Activated naive CD8-positive, alpha-beta T cell (primary cell): ENCODE data around the gene TFPI.

Experiments used
- H3K27ac Mint-ChIP-seq: one replicate; pipeline ENCODE4 v1.8.0; 2021; ENCODE audit warnings: mixed read lengths
- H3K27me3 Mint-ChIP-seq: one replicate; pipeline ENCODE4 v1.8.0; 2021; ENCODE audit warnings: mixed read lengths
- H3K36me3 Mint-ChIP-seq: one replicate; pipeline ENCODE4 v1.8.0; 2021; ENCODE audit warnings: mixed read lengths
- H3K4me1 Mint-ChIP-seq: one replicate; pipeline ENCODE4 v1.8.0; 2021; ENCODE audit warnings: low read depth, mixed read lengths
- H3K4me3 Mint-ChIP-seq: one replicate; pipeline ENCODE4 v1.8.0; 2021; ENCODE audit warnings: mild to moderate bottlenecking, mixed read lengths
- H3K9me3 Mint-ChIP-seq: one replicate; pipeline ENCODE4 v1.8.0; 2021; ENCODE audit warnings: low read depth, mixed read lengths

Gene TFPI

GRCh38 chr2:187509667-187510417 is 44.4 kb downstream of the TFPI start:
- no peaks in the 10 kb centered on the region for H3K9me3 Mint-ChIP-seq
- peaks cover 2% of the 10 kb centered on the region for H3K27me3 Mint-ChIP-seq
- no peaks in the 10 kb centered on the region for H3K4me1 Mint-ChIP-seq
- H3K4me3 Mint-ChIP-seq: no peak overlapping the region
- H3K27ac Mint-ChIP-seq: no peak overlapping the region
- H3K36me3 Mint-ChIP-seq: no peaks in the 10 kb centered on the region

GRCh38 chr2:187506416-187506815 is 47.8 kb downstream of the TFPI start:
- Mint-ChIP-seq H3K4me1 (peaks cover 4% of the 10 kb centered on the region), H3K4me3 (no peak overlapping the region), H3K27ac (no peak overlapping the region), H3K36me3 (no peaks in the 10 kb centered on the region), H3K27me3 (peaks cover 4% of the 10 kb centered on the region), H3K9me3 (no peaks in the 10 kb centered on the region)

GRCh38 chr2:187505065-187505672 is 49.1 kb downstream of the TFPI start:
- H3K27ac Mint-ChIP-seq: no peak overlapping the region

GRCh38 chr2:187504312-187504921 is 49.8 kb downstream of the TFPI start:
- H3K27me3 Mint-ChIP-seq: peaks cover 2% of the 10 kb centered on the region
- no peaks in the 10 kb centered on the region for H3K9me3 Mint-ChIP-seq
- no peak overlapping the region for H3K4me3 Mint-ChIP-seq
- H3K4me1 Mint-ChIP-seq: peaks cover 4% of the 10 kb centered on the region
- no peaks in the 10 kb centered on the region for H3K36me3 Mint-ChIP-seq
- H3K27ac Mint-ChIP-seq: no peak overlapping the region

More at GRCh38 chr2:187505065-187505672, 49.1 kb downstream of the TFPI start:
- Mint-ChIP-seq H3K4me1 (peaks cover 4% of the 10 kb centered on the region), H3K36me3 (no peaks in the 10 kb centered on the region), H3K9me3 (no peaks in the 10 kb centered on the region), H3K4me3 (no peak overlapping the region), H3K27me3 (peaks cover 2% of the 10 kb centered on the region)

GRCh38 chr2:187503700-187504099 is 50.5 kb downstream of the TFPI start:
- no peaks in the 10 kb centered on the region for H3K36me3 Mint-ChIP-seq
- no peak overlapping the region for H3K4me3 Mint-ChIP-seq
- no peaks in the 10 kb centered on the region for H3K9me3 Mint-ChIP-seq
- H3K27ac Mint-ChIP-seq: no peak overlapping the region
- peaks cover 4% of the 10 kb centered on the region for H3K4me1 Mint-ChIP-seq
- peaks cover 2% of the 10 kb centered on the region for H3K27me3 Mint-ChIP-seq

- Mint-ChIP-seq H3K27me3 (peaks cover 2% of the 10 kb centered on the region), H3K36me3 (no peaks in the 10 kb centered on the region), H3K4me1 (peaks cover 4% of the 10 kb centered on the region), H3K4me3 (no peak overlapping the region), H3K9me3 (no peaks in the 10 kb centered on the region), H3K27ac (no peak overlapping the region)
Measured at GRCh38 chr2:187502467-187502866, 51.8 kb downstream of the TFPI start.

- H3K27ac Mint-ChIP-seq: no peak overlapping the region
- H3K27me3 Mint-ChIP-seq: peaks cover 2% of the 10 kb centered on the region
- H3K4me1 Mint-ChIP-seq: peaks cover 4% of the 10 kb centered on the region
- H3K36me3 Mint-ChIP-seq: no peaks in the 10 kb centered on the region
- no peaks in the 10 kb centered on the region for H3K9me3 Mint-ChIP-seq
- H3K4me3 Mint-ChIP-seq: no peak overlapping the region
Measured at GRCh38 chr2:187500585-187501359, 53.5 kb downstream of the TFPI start.

GRCh38 chr2:187499941-187500532 is 54.2 kb downstream of the TFPI start:
- Mint-ChIP-seq H3K27ac (no peak overlapping the region), H3K4me3 (no peak overlapping the region), H3K27me3 (peaks cover 2% of the 10 kb centered on the region), H3K36me3 (no peaks in the 10 kb centered on the region), H3K4me1 (peaks cover 4% of the 10 kb centered on the region), H3K9me3 (no peaks in the 10 kb centered on the region)

- no peaks in the 10 kb centered on the region for H3K36me3 Mint-ChIP-seq
- no peak overlapping the region for H3K4me3 Mint-ChIP-seq
- H3K9me3 Mint-ChIP-seq: no peaks in the 10 kb centered on the region
- H3K27ac Mint-ChIP-seq: no peak overlapping the region
- no peaks in the 10 kb centered on the region for H3K4me1 Mint-ChIP-seq
- peaks cover 2% of the 10 kb centered on the region for H3K27me3 Mint-ChIP-seq
Measured at GRCh38 chr2:187497858-187498463, 56.3 kb downstream of the TFPI start.

GRCh38 chr2:187497140-187497539 is 57.1 kb downstream of the TFPI start:
- Mint-ChIP-seq H3K4me3 (no peak overlapping the region), H3K27ac (no peak overlapping the region), H3K9me3 (no peaks in the 10 kb centered on the region), H3K36me3 (no peaks in the 10 kb centered on the region), H3K4me1 (no peaks in the 10 kb centered on the region), H3K27me3 (no peaks in the 10 kb centered on the region)

- H3K9me3 Mint-ChIP-seq: no peaks in the 10 kb centered on the region
- H3K36me3 Mint-ChIP-seq: no peaks in the 10 kb centered on the region
- H3K27ac Mint-ChIP-seq: no peak overlapping the region
- no peaks in the 10 kb centered on the region for H3K27me3 Mint-ChIP-seq
- no peaks in the 10 kb centered on the region for H3K4me1 Mint-ChIP-seq
- H3K4me3 Mint-ChIP-seq: no peak overlapping the region
Measured at GRCh38 chr2:187495324-187495723, 58.9 kb downstream of the TFPI start.

GRCh38 chr2:187493877-187494568 is 60.2 kb downstream of the TFPI start:
- no peaks in the 10 kb centered on the region for H3K9me3 Mint-ChIP-seq
- no peak overlapping the region for H3K27ac Mint-ChIP-seq
- H3K36me3 Mint-ChIP-seq: no peaks in the 10 kb centered on the region
- H3K4me1 Mint-ChIP-seq: no peaks in the 10 kb centered on the region
- H3K4me3 Mint-ChIP-seq: no peak overlapping the region
- no peaks in the 10 kb centered on the region for H3K27me3 Mint-ChIP-seq

GRCh38 chr2:187493180-187493579 is 61.1 kb downstream of the TFPI start:
- Mint-ChIP-seq H3K36me3 (no peaks in the 10 kb centered on the region), H3K27me3 (no peaks in the 10 kb centered on the region), H3K27ac (no peak overlapping the region), H3K4me1 (no peaks in the 10 kb centered on the region), H3K4me3 (no peak overlapping the region), H3K9me3 (no peaks in the 10 kb centered on the region)

GRCh38 chr2:187486241-187486640 is 68.0 kb downstream of the TFPI start:
- H3K27me3 Mint-ChIP-seq: no peaks in the 10 kb centered on the region
- no peak overlapping the region for H3K27ac Mint-ChIP-seq
- H3K4me3 Mint-ChIP-seq: no peak overlapping the region
- H3K4me1 Mint-ChIP-seq: no peaks in the 10 kb centered on the region
- H3K36me3 Mint-ChIP-seq: no peaks in the 10 kb centered on the region
- no peaks in the 10 kb centered on the region for H3K9me3 Mint-ChIP-seq
